HepG2 (cell line): ENCODE measurements around the gene HDGFL2. TPM values are rescaled to one million over a fixed set of nuclear protein-coding genes. Genes with fewer than 3 reads are reported as not detected.

ENCODE experiments used
- ATAC-seq: fragments of 200-7000 bp; cut with Tn5 transposase; 3 replicates; pipeline ENCODE4 v1.9.1; 2020; ENCODE audit warnings: mild to moderate bottlenecking, moderate library complexity
- BruUV-seq: library from RNA; stranded (reverse); fragments of 400-500 nt; replicated peaks from 2 replicates; lab custom pipeline; 2021; lab: Mats Ljungman, UMichigan
- CTCF ChIA-PET: fragments of 300-600 bp; formaldehyde crosslinking; extraction: SDS; loops from one replicate; lab custom pipeline; 2021; ENCODE audit warnings: low total read pairs, inconsistent platforms, low intra/inter-chr PET ratio; lab: Yijun Ruan, JAX
- POLR2A ChIA-PET: fragments of 350-600 bp; sonication (Branson Sonifier 250); formaldehyde crosslinking; loops from one replicate; lab custom pipeline; 2020; ENCODE audit warnings: antibody characterized with exemption, inconsistent platforms; lab: Yijun Ruan, JAX
- DNase-seq: peaks from one replicate; pipeline ENCODE4 v3.0.0-alpha.2; 2015; ENCODE audit warnings: low spot score
- FAIRE-seq: peaks from 3 replicates; lab custom pipeline; 2011; peaks lifted over from hg19 to GRCh38; lab: Jason Lieb, UNC
- H2AFZ ChIP-seq: one replicate; pipeline ENCODE4 v1.6.1; 2011; ENCODE audit warnings: low read length, inconsistent platforms
- H3K27ac ChIP-seq: fragments of 300-600 bp; 3 replicates; pipeline ENCODE4 v1.8.0; 2011; ENCODE audit warnings: mixed run types, mild to moderate bottlenecking, mixed read lengths, low read length, inconsistent platforms; ENCODE audit not compliant: insufficient read depth; ENCODE audit errors: extremely low read length
- H3K27me3 ChIP-seq, 2 experiments: fragments of 200-600 bp in 1 of 2; 2 replicates in 1 of 2; 3 replicates in 1 of 2; pipeline versions ENCODE4 v1.6.0 to v1.8.0; 2011; ENCODE audit warnings: low read length in 2 of 2, mild to moderate bottlenecking in 2 of 2, moderate library complexity in 2 of 2, inconsistent platforms in 1 of 2; ENCODE audit not compliant: insufficient read depth in 2 of 2, control insufficient read depth in 1 of 2
- H3K36me3 ChIP-seq, 2 experiments: fragments of 200-600 bp in 1 of 2; replicated peaks in 1 of 2; 2 replicates in 1 of 2; 3 replicates in 1 of 2; pipeline versions ENCODE4 v1.5.1 to v1.8.0; 2011; ENCODE audit warnings: low read length in 2 of 2, inconsistent platforms in 1 of 2; ENCODE audit not compliant: insufficient read depth in 2 of 2, control insufficient read depth in 1 of 2
- H3K4me1 ChIP-seq: 2 replicates; pipeline ENCODE4 v1.5.1; 2012; ENCODE audit warnings: low read length, inconsistent platforms; ENCODE audit not compliant: insufficient read depth
- H3K4me2 ChIP-seq: 2 replicates; pipeline ENCODE4 v1.6.0; 2011; ENCODE audit warnings: low read depth, low read length, inconsistent platforms
- H3K4me3 ChIP-seq, 3 experiments: fragments of 200-600 bp in 1 of 3; sonication (generic), shearing (Covaris generic) in 1 of 3; replicated peaks in 1 of 3; 2 replicates each; pipeline ENCODE4 v1.5.1; 2011 to 2016; ENCODE audit warnings: low read length in 3 of 3, inconsistent platforms in 2 of 3, low read depth in 2 of 3, mild to moderate bottlenecking in 2 of 3, control low read depth in 1 of 3, mixed read lengths in 1 of 3; ENCODE audit not compliant: insufficient read depth in 1 of 3
- H3K79me2 ChIP-seq: one replicate; pipeline ENCODE4 v1.6.1; 2011; ENCODE audit warnings: low read length, inconsistent platforms; ENCODE audit not compliant: insufficient read depth
- H3K9ac ChIP-seq: 2 replicates; pipeline ENCODE4 v1.6.0; 2011; ENCODE audit warnings: mild to moderate bottlenecking, low read depth, low read length, inconsistent platforms; ENCODE audit not compliant: insufficient read depth
- H3K9me3 ChIP-seq: 2 replicates; pipeline ENCODE4 v1.5.1; 2012; ENCODE audit warnings: mild to moderate bottlenecking, low read length
- H4K20me1 ChIP-seq: 2 replicates; pipeline ENCODE4 v1.6.0; 2011; ENCODE audit warnings: inconsistent platforms, mild to moderate bottlenecking, low read length, moderate library complexity; ENCODE audit not compliant: insufficient read depth
- HNRNPL ChIP-seq: fragments of 200-400 bp; formaldehyde crosslinking; IDR thresholded peaks from 2 replicates; pipeline ENCODE4 v1.6.1; 2017; ENCODE audit warnings: mild to moderate bottlenecking, low read depth, low read length
- PCBP1 ChIP-seq: fragments of 200-400 bp; formaldehyde crosslinking; IDR thresholded peaks from 2 replicates; pipeline ENCODE4 v1.6.1; 2017; ENCODE audit warnings: mild to moderate bottlenecking, low read depth, low read length, borderline replicate concordance
- ZFY ChIP-seq: sonication (generic); formaldehyde crosslinking; IDR thresholded peaks from 2 replicates; pipeline ENCODE4 v1.4.0; 2020; ENCODE audit warnings: missing genetic modification reagents
- ZMYM3 ChIP-seq: sonication (generic); formaldehyde crosslinking; IDR thresholded peaks from 2 replicates; pipeline ENCODE4 v1.5.1; 2020; ENCODE audit warnings: mild to moderate bottlenecking, missing genetic modification reagents
- ZNF256 ChIP-seq: sonication (generic); formaldehyde crosslinking; conservative IDR thresholded peaks from 2 replicates; pipeline ENCODE4 v1.4.0; 2020; ENCODE audit warnings: missing genetic modification reagents
- ZNF768 ChIP-seq: sonication (generic); formaldehyde crosslinking; IDR thresholded peaks from 2 replicates; pipeline ENCODE4 v1.4.0; 2020; ENCODE audit warnings: missing genetic modification reagents
- WGBS: methylation state at CpG from one replicate; pipeline ENCODE4 v1.1.6; 2017; ENCODE audit warnings: low lambda C conversion rate; 5-methylcytosine and 5-hydroxymethylcytosine counted together
- in situ Hi-C: cut with HindIII; loops from 2 replicates; pipeline ENCODE4 v1.10.0; 2017; ENCODE audit warnings: low pct_unique_long_range_greater_than_20kb; ENCODE audit not compliant: extremely low pct_ligation_motif_present
- intact Hi-C: fragments of 100-400 bp; cut with micrococcal nuclease; formaldehyde crosslinking; loops from one replicate; pipeline ENCODE4 v1.10.0; 2022; ENCODE audit not compliant: unreplicated experiment
- polyA plus RNA-seq, 8 experiments: library from polyadenylated mRNA; depleted of rRNA in 3 of 8; stranded (reverse) in 7 of 8; unstranded in 1 of 8; fragments of >200 nt; fragmentation: Illumina TruSeq in 4 of 8; extraction: Trizol in 4 of 8; gene quantifications; 2 replicates each; pipeline versions ENCODE4 v1.2.1 to v1.2.3, GENCODE V29; 2011 to 2016; ENCODE audit warnings: low read depth in 4 of 8, missing spikeins in 1 of 8, mixed read lengths in 1 of 8; ENCODE audit not compliant: insufficient read depth in 1 of 8
- total RNA-seq, 5 experiments: library from RNA; depleted of rRNA; stranded (reverse); fragments of >200 nt; fragmentation: Illumina TruSeq; extraction: Trizol; gene quantifications; 2 replicates each; pipeline ENCODE4 v1.2.3, GENCODE V29; 2016; ENCODE audit warnings: low read depth in 1 of 5
- TF ChIP-seq, protein P1 (sequence below): sonication (generic); formaldehyde crosslinking; IDR thresholded peaks from 2 replicates; pipeline ENCODE4 v1.4.0; 2020; ENCODE audit warnings: mild to moderate bottlenecking, missing genetic modification reagents
- TF ChIP-seq, protein P2 (sequence below): sonication (generic); formaldehyde crosslinking; IDR thresholded peaks from 2 replicates; pipeline ENCODE4 v1.5.1; 2020; ENCODE audit warnings: mild to moderate bottlenecking, missing genetic modification reagents, moderate library complexity

The HDGFL2 gene
- total and polyA plus RNA-seq, 2 of the 13 experiments (the other 11 are each of a cell fraction or from before 2014, with no cell fraction given) = 20.0 to 51.1 TPM

DNA sequence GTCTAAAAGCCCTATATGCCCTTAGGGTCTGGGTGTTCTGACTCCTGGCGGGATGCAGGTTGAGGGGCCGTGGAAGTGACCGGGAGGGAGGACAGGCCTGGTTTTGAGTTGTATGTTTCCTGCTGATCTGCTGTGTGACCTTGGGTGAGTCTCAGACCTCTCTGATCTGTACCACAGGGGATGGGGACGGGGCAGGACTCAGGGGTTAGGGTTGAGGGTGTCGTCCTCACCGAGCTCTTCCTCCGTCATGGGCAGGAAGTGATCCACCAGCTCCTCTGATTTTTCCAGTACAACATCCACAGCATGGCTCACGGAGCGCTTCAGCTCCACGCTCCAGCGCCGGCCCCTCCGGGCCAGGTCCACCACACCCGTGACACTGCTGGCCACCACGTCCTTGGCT lies 56.7 kb downstream of the HDGFL2 start:
- no peak overlapping the region for H3K9ac ChIP-seq
- ChIA-PET CTCF (no interaction called here), POLR2A (no interaction called here)
- H3K4me1 ChIP-seq = peaks cover 31% of the 10 kb centered on the region
- TF ChIP-seq ZNF768 (peak; percentile 98), ZFY (CRISPR knock-in tag) (no peak), ZMYM3 (CRISPR knock-in tag) (peak; percentile 67)
- no peak overlapping the region for H2AFZ ChIP-seq
- 79% methylated on average over 8 of the region's 15 CpGs for WGBS
- H3K4me2 ChIP-seq = no peak overlapping the region
- no peaks in the 10 kb centered on the region; a peak in 1 of 5 replicates for H3K27me3 ChIP-seq
- no peak overlapping the region for H3K4me3 ChIP-seq
- no peaks in the 10 kb centered on the region for H3K9me3 ChIP-seq
- no TSS peak for BruUV-seq
- in situ Hi-C loops (no loop called here), intact Hi-C loops (no loop called here)
- FAIRE-seq (no peak), DNase-seq (no peak), ATAC-seq (no peak)
- no peaks in the 10 kb centered on the region for H3K36me3 ChIP-seq
- H3K79me2 ChIP-seq = no peaks in the 10 kb centered on the region
- no peak overlapping the region for H3K27ac ChIP-seq
- no peaks in the 10 kb centered on the region for H4K20me1 ChIP-seq

DNA sequence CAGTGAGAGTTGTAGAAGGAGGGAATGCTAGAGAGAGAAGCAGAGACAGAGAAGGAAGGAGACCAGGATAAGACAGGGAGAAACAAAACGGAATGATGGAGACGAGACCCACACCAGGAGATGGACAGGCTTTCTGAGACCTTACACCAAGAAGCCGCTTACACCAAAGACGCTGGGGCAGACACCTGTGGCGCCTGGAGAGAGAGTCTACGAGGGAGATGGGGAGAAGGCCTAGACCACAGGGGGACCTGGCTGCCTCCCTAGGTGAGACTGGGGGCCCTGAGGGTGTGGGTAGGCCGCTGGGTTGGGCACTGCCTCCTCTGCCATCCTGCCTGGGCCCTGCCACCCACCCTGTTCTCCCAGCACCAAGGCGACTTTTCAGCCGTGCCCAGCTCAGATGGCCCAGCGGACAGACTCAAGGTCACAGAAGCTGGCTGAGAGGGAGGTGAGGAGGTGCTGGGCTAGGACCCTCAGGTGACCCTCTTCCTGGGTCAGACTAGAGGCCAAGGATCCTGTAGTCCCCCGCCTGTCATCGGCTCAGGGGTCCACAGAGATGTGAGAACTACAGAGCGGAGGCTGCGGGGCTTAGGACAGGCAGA lies 57.9 kb downstream of the HDGFL2 start:
- intact Hi-C loops = no loop called here
- FAIRE-seq (no peak), DNase-seq (no peak), ATAC-seq (no peak)
- no peaks in the 10 kb centered on the region for H4K20me1 ChIP-seq
- H3K79me2 ChIP-seq = no peaks in the 10 kb centered on the region
- peak overlapping the region; percentile 12; the same call in 1 of the 2 replicates for H3K4me2 ChIP-seq
- 0 out of 2 replicates have a peak, but pooled peaks have one; percentile 36 for TF ChIP-seq HNRNPL
- TF ChIP-seq, protein P1, sequence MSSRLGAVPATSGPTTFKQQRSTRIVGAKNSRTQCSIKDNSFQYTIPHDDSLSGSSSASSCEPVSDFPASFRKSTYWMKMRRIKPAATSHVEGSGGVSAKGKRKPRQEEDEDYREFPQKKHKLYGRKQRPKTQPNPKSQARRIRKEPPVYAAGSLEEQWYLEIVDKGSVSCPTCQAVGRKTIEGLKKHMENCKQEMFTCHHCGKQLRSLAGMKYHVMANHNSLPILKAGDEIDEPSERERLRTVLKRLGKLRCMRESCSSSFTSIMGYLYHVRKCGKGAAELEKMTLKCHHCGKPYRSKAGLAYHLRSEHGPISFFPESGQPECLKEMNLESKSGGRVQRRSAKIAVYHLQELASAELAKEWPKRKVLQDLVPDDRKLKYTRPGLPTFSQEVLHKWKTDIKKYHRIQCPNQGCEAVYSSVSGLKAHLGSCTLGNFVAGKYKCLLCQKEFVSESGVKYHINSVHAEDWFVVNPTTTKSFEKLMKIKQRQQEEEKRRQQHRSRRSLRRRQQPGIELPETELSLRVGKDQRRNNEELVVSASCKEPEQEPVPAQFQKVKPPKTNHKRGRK (CRISPR knock-in tag) = 0 out of 2 replicates have a peak, but pooled peaks have one; percentile 41
- no peak for TF ChIP-seq PCBP1
- TF ChIP-seq, protein P2, sequence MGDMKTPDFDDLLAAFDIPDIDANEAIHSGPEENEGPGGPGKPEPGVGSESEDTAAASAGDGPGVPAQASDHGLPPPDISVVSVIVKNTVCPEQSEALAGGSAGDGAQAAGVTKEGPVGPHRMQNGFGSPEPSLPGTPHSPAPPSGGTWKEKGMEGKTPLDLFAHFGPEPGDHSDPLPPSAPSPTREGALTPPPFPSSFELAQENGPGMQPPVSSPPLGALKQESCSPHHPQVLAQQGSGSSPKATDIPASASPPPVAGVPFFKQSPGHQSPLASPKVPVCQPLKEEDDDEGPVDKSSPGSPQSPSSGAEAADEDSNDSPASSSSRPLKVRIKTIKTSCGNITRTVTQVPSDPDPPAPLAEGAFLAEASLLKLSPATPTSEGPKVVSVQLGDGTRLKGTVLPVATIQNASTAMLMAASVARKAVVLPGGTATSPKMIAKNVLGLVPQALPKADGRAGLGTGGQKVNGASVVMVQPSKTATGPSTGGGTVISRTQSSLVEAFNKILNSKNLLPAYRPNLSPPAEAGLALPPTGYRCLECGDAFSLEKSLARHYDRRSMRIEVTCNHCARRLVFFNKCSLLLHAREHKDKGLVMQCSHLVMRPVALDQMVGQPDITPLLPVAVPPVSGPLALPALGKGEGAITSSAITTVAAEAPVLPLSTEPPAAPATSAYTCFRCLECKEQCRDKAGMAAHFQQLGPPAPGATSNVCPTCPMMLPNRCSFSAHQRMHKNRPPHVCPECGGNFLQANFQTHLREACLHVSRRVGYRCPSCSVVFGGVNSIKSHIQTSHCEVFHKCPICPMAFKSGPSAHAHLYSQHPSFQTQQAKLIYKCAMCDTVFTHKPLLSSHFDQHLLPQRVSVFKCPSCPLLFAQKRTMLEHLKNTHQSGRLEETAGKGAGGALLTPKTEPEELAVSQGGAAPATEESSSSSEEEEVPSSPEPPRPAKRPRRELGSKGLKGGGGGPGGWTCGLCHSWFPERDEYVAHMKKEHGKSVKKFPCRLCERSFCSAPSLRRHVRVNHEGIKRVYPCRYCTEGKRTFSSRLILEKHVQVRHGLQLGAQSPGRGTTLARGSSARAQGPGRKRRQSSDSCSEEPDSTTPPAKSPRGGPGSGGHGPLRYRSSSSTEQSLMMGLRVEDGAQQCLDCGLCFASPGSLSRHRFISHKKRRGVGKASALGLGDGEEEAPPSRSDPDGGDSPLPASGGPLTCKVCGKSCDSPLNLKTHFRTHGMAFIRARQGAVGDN (CRISPR knock-in tag) = 0 out of 2 replicates have a peak, but pooled peaks have one; percentile 16
- no peak for TF ChIP-seq ZNF256 (CRISPR knock-in tag)
- H3K4me3 ChIP-seq = no peak overlapping the region
- in situ Hi-C loops = no loop called here
- H3K9ac ChIP-seq = no peak overlapping the region
- peaks cover 40% of the 10 kb centered on the region for H3K4me1 ChIP-seq
- WGBS = 58% methylated on average over 11 of the region's 14 CpGs
- BruUV-seq = no TSS peak
- ChIA-PET CTCF (no interaction called here), POLR2A (interaction anchor here (2.0 kb wide), 1 partner anchor 9 kb away, joined by 4 read pairs; the partner anchor contains the start of gene LRG1)
- H3K9me3 ChIP-seq = no peaks in the 10 kb centered on the region
- no peaks in the 10 kb centered on the region for H3K36me3 ChIP-seq
- no peak overlapping the region for H3K27ac ChIP-seq
- H3K27me3 ChIP-seq = no peaks in the 10 kb centered on the region; a peak in 1 of 5 replicates
- H2AFZ ChIP-seq = no peak overlapping the region
